Adipose tissue (tissue), 3 donors: ENCODE data around the gene CBR3. TPM values are rescaled to one million over a fixed set of nuclear protein-coding genes. Genes with fewer than 3 reads are reported as not detected.

ENCODE experiments used
- H3K27ac ChIP-seq: one replicate; pipeline ENCODE4 v1.5.1; 2013; ENCODE audit warnings: low read depth, low read length
- WGBS, 3 donors: extraction: QIAGEN DNeasy Blood & Tissue Kit; methylation state at CpG; one replicate each; pipeline ENCODE4 v1.1.7; 2013; 5-methylcytosine and 5-hydroxymethylcytosine counted together
- polyA plus RNA-seq, 3 donors: library from polyadenylated mRNA; stranded (reverse); fragments of 200-250 nt; gene quantifications; one replicate each; pipeline ENCODE4 v1.2.3, GENCODE V29; 2013
- donor health status: healthy with polysubstance abuse.
- donor health status: Bipolar disorder and iron deficiency.
- donor health status: healthy.

CBR3 gene
- polyA plus RNA-seq, 3 donors: 1.6 to 28.8 (median 21.3) TPM

DNA sequence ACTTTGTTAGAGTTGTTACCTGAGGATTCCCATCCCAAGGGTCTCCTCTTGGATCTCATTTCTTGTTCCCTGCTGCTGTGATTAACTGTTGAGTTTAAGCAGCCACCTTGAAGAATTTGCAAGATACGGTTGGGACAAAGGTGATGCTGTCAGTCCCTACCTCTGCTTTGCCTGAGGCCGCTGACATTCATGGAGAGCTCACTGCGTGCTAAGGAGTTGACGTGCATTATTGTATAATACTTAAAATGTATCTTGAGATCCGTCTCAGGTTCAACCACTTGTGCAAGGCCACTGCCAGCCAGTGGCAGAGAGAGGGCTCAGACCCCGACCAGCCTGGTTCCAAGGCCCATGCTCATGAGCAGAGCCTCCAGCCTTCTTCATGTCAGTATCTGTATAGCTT is 35.9 kb downstream of the CBR3 start:
- 96 to 98% (median 96%) methylated on average over 6 of the region's 6 CpGs for WGBS, 3 donors
- H3K27ac ChIP-seq: no peak overlapping the region

DNA sequence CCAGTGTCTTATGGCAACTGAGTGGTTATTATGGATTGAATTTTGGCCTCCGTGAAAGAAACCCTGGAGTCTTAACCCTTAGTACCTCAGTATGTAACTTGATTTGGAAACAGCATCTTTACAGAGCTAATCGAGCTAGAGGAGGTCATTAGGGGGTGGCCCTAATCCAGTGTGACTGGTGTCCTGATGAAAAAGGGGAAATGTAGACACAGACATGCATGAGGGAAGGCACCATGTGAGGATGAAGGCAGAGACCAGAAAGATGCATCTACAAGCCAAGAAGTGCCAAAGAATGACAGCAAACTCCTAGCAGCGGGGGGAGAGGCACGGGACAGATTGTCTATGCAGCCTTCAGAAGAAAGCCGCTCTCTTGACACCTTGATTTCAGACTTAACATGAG is 36.5 kb downstream of the CBR3 start:
- WGBS, 3 donors: 81 to 87% (median 83%) methylated on average over 5 of the region's 5 CpGs
- no peak overlapping the region for H3K27ac ChIP-seq

DNA sequence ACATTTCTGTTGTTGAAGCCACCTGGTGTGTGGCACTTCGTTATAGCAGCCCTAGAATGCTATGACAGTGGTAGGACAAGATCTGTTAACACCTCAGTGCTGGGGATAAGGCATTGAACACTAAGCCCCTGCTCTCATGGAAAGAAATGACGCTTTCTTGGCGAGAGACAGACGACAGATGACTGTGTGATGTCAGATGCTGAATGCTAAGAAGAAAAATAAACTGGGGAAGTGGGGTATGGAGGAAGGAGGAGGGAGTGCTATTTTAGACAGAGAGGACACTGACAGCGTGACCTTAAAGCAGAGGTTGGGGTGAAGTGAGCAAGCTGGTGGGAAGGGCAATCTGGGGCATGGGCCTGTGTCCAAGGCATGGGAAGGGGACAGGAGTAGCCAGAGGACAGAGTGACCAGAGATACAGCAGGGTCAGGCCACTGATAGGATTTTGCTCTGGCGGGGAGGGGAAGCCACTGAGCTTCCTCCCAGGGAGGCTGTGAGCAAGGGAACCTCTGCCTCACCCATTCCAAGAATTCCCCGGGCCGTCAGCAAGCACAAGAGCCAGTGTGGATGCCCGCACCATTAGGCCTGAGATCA is 37.0 kb downstream of the CBR3 start:
- H3K27ac ChIP-seq: no peak overlapping the region

DNA sequence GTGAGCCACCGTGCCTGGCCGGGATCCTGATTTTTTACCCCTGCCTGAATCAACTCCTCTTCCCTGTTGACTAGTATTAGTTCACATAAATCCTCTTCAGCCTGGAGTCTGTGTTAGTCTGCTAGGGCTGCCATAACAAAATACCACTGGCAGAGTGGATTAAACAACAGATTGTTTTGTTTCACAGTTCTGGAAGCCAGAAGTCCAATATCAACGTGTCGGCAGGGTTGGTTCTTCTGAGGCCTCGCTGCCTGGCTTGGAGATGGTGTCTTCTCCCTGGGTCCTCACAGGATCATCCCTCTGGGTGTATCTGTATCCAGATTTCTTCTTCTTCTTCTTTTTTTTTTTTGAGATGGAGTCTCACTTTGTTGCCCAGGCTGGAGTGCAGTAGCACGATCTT is 39.9 kb downstream of the CBR3 start:
- no peak overlapping the region for H3K27ac ChIP-seq
- 98 to 100% (median 98%) methylated on average over 6 of the region's 6 CpGs for WGBS, 3 donors

More for the DNA sequence above, 37.0 kb downstream of the CBR3 start:
- WGBS, 3 donors: 69 to 86% (median 74%) methylated on average over 9 of the region's 9 CpGs

DNA sequence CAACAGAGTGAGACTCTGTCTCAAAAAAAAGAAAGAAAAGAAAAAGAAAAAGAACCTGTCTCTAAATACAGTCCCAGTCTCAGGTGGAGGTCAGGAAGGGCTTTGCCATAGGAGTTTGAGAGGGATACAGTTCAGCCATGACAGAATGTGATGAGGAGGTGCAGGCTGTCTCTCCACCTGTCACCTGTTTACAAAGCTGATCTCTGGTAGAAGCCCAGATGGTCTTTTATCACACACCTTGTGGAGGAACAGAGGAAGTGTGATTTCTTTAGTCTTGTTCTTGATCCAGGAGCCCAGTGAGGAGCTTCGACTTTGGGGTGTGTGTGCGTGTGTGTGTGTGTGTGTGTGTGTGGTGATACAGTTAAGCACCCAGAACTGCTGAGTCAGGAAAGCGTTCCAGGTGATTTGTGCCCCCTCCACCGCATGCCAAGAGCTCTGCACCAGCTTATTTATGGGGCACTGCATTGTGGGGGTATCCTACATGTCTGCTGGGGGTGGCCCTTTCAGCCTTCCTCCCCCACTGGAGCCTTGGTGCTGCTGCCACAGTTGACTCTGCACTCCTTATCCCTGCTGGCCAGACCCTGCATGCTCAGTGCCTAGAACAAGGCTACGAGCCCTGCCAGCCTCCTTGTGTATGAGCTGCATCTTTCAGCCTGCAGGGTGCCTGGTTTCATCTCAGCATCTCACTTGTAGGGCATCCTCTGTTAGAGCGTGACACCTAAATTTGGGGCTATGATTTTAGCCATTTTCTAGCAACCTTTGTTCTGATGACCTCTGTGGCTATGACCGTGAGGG is 41.1 kb downstream of the CBR3 start:
- no peak overlapping the region for H3K27ac ChIP-seq
- 73 to 80% (median 79%) methylated on average over 7 of the region's 7 CpGs for WGBS, 3 donors

DNA sequence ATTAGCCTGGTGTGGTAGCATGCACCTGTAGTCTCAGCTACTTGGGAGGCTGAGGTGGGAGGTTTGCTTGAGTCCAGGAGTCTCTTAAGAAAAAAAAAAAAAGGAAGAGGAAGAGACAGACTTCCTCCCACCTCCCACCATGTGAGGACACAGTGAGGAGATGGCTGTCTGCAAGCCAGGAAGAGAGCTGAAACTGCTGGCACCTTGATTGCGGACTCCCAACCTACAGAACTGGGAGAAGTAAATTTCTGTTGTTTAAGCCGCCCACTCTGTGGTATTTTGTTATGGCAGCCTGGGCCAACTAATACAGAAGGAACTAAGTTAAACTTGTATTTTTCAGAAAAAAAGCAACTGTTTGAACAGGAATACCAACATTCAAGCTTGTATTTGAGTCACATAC is 43.5 kb downstream of the CBR3 start:
- WGBS, 3 donors: 72 to 94% (median 79%) methylated on average over 2 of the region's 2 CpGs

DNA sequence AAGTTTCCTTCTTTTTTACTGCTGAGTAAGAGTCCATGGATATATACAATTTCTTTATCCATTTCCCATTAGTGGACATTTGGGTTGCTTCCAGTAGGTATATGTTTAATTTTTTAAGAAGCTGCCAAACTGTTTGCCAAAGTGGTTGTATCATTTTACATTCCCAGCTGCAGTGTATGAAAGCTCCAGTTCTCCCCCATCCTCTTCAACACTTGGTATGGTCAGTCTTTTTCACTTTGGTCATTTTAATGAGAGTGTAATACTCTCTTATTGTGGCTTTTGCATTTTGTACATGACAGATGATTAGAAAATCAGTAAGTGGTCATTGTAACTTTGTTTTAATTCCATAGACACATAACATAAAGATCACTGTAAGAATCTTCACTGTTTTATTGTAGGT is 44.3 kb downstream of the CBR3 start:
- no peak overlapping the region for H3K27ac ChIP-seq

More for the DNA sequence above, 43.5 kb downstream of the CBR3 start:
- H3K27ac ChIP-seq: no peak overlapping the region

DNA sequence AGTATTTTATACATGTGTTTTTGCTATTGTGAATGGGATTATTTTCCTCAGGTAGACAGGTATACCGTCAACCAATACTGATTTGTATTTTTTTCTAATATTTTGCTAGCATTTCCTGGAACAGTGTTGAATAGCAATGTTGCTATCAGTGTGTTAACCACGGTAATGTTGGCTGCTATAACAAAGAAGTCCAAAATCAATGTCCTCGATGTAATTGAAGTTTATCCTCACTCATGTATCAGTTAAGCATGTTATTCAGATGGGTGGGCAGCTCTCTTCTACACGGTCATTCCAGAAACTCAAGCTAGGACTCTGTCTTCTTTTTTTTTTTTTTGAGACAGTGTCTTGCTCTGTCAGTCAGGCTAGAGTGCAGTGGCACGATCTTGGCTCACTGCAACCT is 46.1 kb downstream of the CBR3 start:
- 92 to 95% (median 93%) methylated on average over 5 of the region's 5 CpGs for WGBS, 3 donors
- no peak overlapping the region for H3K27ac ChIP-seq

DNA sequence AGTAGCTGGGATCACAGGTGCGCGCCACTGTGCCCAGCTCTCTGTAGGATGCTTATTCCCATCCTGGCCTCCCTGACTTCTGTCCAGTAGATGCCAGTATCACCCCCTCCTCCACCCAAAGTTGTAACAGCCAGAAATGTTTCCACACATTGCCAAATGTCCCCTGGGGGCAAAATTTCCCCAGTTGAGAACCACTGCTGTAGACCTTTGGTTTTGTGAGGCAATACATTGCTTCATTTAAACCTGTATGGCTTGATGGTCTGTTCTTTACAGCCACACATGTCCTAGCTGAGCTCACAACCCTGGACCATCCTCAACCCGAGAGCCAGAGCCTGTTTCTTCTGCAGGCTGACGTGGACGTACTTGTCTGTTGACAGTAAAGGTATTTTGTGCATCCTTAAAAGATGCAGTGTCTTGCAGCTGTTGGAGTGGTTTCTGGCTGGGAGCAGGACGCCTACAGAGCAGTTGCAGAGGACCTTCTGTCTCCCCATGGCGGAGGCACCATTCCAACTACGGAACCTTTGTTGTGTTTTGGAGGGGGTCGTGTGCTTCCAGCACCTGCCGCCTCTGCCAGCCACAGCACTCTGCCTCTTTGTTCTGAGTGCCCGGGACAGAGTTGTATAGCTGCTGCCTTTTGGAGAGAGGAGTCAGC is 48.4 kb downstream of the CBR3 start:
- WGBS, 3 donors: 73 to 92% (median 87%) methylated on average over 11 of the region's 11 CpGs
- no peak overlapping the region for H3K27ac ChIP-seq

DNA sequence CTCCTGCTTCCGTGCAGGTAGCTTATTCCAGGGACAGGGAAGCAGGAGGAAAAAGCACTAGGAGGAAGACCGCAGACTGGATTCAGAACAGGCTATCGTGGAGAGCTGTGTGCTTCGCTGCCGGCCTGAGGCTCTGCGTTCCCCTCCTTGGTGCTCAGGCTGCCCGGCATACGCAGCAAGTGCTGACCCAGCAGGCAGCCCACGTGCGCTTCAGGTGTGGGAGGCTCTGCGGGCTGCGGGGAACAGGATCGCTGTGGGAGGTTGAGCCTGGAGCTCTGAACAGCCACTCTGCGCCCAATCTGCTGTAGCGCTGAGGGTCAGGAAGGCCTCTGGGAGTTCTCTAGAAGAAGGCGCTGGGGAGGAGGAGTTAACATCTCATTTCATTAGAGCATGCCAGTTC is 49.7 kb downstream of the CBR3 start:
- WGBS, 3 donors: 82 to 93% (median 84%) methylated on average over 16 of the region's 16 CpGs
- H3K27ac ChIP-seq: no peak overlapping the region

DNA sequence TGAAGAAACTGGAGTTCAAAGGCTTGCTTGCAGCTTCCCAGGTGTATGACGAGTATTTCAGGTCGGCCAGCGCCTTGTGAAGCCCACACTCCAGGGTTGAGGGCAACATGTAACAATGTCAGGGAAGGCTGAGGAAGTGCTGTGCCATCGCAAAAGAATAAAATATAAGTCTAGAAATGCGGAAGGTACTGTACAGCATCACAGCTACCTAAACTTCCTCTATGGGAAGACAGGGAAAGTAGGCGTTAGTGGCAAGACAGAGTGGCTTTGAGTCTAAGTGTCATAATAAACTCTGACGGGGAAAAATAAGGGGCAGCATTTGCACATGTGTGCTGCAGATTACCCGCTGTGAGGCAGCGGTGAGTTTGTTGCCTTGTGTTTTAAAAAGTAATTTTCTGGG is 50.6 kb downstream of the CBR3 start:
- H3K27ac ChIP-seq: no peak overlapping the region
- WGBS, 3 donors: 71 to 95% (median 74%) methylated on average over 9 of the region's 9 CpGs

DNA sequence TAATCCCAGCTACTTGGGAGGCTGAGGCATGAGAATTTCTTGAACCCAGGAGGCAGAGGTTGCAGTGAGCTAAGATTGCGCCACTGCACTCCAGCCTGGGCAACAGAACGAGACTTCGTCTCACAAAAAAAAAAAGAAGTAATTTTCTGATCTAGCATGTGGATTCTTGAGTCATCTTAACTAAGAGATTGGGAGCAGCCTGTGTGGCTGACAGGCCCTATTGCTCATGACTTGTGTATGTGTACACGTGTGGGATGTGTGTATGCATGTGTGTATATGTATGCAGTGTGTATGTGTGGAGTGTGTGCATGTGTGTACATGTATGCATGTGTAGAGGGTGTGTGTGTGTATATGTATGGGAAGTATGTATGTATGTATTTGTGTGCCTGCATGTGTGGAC is 51.2 kb downstream of the CBR3 start:
- WGBS, 3 donors: 74 to 97% (median 75%) methylated on average over 4 of the region's 4 CpGs
- H3K27ac ChIP-seq: no peak overlapping the region

DNA sequence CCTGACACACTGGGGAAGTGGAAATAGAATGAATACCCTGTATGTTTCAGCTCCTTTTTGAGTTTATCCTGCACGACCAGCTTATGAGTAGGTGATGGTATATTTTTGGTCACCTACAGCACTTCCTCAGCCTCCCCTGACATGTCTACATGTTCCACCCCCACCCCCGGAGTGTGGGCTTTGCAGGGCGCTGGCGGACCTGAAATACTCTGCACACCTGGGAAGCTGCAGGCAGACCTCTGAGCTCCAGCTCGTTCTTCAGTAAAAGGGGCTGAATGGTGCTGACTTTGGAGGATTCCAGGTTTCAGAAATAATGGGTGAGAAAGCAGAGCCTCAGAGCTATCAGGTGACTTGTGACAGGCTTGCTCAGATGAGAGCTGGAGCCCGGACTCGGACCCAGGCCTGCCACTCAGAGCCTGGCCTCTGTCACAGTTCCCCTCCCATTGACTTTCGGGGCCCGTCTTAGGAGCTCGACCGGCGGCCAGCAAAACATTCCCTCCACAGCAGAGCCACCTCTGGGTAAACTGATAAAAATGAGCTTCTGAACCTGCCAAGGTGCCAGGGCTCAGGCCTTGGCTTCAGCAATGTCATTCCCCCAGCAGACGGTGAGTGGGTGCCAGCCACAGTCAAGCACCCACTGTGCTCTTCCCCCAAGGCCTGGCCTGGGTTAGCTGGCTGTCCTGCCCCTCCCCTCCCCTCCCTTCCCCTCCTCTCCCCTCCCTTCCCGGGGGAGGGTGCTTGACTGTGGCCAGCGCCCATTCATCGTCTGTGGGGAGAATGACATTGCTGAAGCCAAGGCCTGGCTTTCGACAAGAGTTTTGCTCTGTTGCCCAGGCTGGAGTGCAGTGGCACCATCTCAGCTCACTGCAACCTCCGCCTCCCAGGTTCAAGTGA is 51.9 kb downstream of the CBR3 start:
- H3K27ac ChIP-seq: no peak overlapping the region

DNA sequence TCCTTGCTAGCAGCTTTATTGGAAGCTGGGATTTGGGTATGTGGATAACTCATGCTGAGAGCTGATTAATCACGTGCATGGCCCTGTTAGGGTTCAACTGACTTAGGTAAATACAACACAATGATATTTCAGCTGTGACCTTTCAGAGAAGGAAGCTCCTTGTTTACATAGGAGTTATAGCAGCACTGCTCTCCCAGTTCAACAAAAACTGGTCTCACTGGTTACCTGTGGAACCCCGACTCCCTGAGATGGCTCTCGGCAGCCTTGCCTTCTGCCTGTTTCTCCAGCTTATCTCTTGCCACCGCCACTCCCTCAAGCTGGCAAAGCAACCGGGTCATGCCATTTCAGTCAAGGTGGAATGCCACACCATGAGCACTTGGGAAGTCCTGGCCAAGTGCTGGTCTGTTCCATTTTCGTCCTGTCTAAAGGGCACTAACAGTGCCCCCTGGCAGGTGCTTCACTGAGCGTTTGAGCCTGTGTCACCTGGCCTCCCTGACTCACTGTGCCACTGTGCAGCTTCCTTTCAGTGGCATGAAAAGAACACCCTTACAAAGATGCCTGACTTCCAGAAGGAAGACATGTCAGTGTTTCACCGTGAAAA is 53.3 kb downstream of the CBR3 start:
- 14 to 82% (median 69%) methylated on average over 8 of the region's 8 CpGs for WGBS, 3 donors
- H3K27ac ChIP-seq: no peak overlapping the region

More for the DNA sequence above, 51.9 kb downstream of the CBR3 start:
- WGBS, 3 donors: 79 to 87% (median 81%) methylated on average over 15 to 18 of the region's 18 CpGs

DNA sequence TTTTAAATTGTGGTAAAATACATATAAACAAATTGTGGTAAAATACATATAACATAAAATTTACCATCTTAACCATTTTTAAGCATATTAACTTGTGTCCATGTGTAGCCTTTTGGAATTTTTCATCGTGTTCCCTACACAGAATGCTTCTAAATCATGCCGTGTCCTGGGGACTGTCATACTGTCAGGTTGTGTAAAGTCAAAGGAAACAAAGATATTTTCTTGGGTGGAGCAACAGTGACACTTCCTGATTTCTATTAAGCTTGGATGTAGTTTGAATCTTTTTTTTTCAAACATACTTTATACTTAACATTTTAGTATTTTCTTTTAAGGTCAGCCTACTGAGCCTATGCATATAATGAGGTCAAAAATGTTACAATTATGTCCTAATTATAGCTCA is 54.1 kb downstream of the CBR3 start:
- 17 to 38% (median 20%) methylated on average over 2 of the region's 2 CpGs for WGBS, 3 donors
- H3K27ac ChIP-seq: no peak overlapping the region

DNA sequence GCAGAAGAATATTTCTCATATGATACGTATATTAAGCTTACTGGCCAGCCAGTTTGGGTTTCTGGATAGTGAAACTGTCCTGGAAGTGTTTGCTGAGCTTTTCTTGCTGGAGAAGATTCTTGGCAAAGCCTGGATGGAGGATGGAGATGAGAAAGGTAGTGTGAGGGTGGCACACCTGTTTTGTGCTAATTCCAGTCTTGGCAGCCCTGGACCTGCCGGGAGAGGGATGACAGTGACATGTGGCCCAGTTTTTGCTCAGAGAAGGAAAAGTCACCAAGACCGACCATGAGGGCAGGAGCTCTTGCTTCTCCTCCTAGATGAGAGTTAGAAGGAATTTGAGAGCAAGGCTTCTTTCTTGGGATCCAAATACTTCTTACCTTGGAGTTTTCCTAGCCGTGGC is 55.9 kb downstream of the CBR3 start:
- 92% methylated on average over 4 of the region's 4 CpGs for WGBS, 3 donors
- no peak overlapping the region for H3K27ac ChIP-seq

DNA sequence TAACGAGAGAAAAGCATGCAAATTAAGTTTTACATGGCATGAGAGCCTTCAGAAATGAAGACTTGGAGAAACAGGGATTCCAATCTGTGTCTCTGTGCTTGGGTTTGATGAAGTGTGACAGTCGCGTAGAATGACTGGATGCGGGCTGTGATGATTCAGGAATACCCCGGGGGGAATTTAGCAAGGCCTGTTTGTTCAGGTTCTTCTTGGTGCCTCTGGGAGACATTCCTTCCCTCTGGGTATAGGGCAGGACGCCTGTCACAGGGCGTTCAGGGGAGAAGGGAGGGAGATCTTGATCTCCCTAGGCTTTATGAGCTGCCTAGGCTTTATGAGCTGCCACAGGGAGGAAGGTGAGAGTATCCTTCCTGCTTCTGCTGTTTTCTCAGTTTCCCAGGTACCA is 58.3 kb downstream of the CBR3 start:
- 87 to 94% (median 89%) methylated on average over 7 of the region's 7 CpGs for WGBS, 3 donors
- no peak overlapping the region for H3K27ac ChIP-seq

DNA sequence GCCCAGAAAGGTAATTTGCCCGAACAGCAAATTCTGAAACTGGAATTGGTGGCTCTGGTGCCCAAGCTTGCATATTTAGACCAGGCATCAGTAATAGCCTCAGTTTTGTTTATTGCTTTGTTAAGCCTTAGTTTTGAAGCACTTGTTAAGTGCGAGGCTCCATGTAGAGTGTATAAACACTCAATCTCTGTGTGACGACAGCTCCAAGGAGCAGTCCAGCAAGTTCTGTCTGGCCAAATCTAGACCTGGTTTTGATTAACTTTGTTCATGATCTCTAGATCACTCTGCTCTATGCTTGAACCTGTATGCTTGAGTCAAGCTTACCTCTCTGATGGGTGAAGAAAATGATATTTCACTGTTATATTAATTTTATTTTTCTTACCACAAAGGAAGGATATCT is 59.1 kb downstream of the CBR3 start:
- H3K27ac ChIP-seq: no peak overlapping the region
- WGBS, 3 donors: 71 to 87% (median 82%) methylated on average over 3 of the region's 3 CpGs
